Endothelial cell of umbilical vein (primary cell): Measurements from ENCODE around the gene TGFBR3. TPM values are rescaled to one million over a fixed set of nuclear protein-coding genes. Genes with fewer than 3 reads are reported as not detected.

Source experiments
- BruUV-seq: library from RNA; stranded (reverse); fragments of 400-500 nt; replicated peaks from 2 replicates; lab custom pipeline; 2021; lab: Mats Ljungman, UMichigan
- CTCF ChIA-PET: fragments of 300-600, 350-600 bp; sonication (Branson Sonifier 250); formaldehyde crosslinking; loops from one replicate; lab custom pipeline; 2021; ENCODE audit warnings: antibody characterized with exemption, inconsistent platforms; lab: Charles Lee
- POLR2A ChIA-PET: fragments of 300-600, 350-600 bp; sonication (Branson Sonifier 250); formaldehyde crosslinking; loops from one replicate; lab custom pipeline; 2021; ENCODE audit warnings: antibody characterized with exemption, inconsistent platforms; lab: Charles Lee
- DNase-seq: peaks from one replicate; pipeline ENCODE4 v3.0.0-alpha.2; 2011; ENCODE audit warnings: low read depth, low spot score
- FAIRE-seq: peaks from 2 replicates; lab custom pipeline; 2011; peaks lifted over from hg19 to GRCh38; lab: Jason Lieb, UNC
- H2AFZ ChIP-seq: 2 replicates; pipeline ENCODE4 v1.6.0; 2012; ENCODE audit warnings: low read depth, low read length, control low read depth, inconsistent platforms
- H3K27ac ChIP-seq: 2 replicates; pipeline ENCODE4 v1.5.1; 2011; ENCODE audit warnings: low read depth, mild to moderate bottlenecking, control low read depth, low read length, moderate library complexity; ENCODE audit not compliant: insufficient read depth
- H3K27me3 ChIP-seq, 2 experiments: 2 replicates each; pipeline versions ENCODE4 v1.6.0 to v1.6.1; 2011; ENCODE audit warnings: low read length in 2 of 2, mixed read lengths in 1 of 2; ENCODE audit not compliant: control insufficient read depth in 2 of 2, insufficient read depth in 2 of 2
- H3K36me3 ChIP-seq, 2 experiments: 2 replicates in 1 of 2; 3 replicates in 1 of 2; pipeline ENCODE4 v1.5.1; 2011; ENCODE audit warnings: low read length in 2 of 2, mild to moderate bottlenecking in 1 of 2, moderate library complexity in 1 of 2; ENCODE audit not compliant: control insufficient read depth in 2 of 2, insufficient read depth in 2 of 2; ENCODE audit errors: extremely low read depth in 1 of 2
- H3K4me1 ChIP-seq: 3 replicates; pipeline ENCODE4 v1.5.1; 2011; ENCODE audit warnings: mild to moderate bottlenecking, low read length; ENCODE audit not compliant: control insufficient read depth, insufficient read depth; ENCODE audit errors: extremely low read depth
- H3K4me2 ChIP-seq: 2 replicates; pipeline ENCODE4 v1.6.1; 2011; ENCODE audit warnings: low read length, control low read depth, mixed read lengths; ENCODE audit not compliant: insufficient read depth
- H3K4me3 ChIP-seq, 3 experiments: fragments of 200-600 bp in 1 of 3; sonication (generic), shearing (Covaris generic) in 1 of 3; replicated peaks in 1 of 3; 2 replicates each; pipeline ENCODE4 v1.5.1; 2011 to 2016; ENCODE audit warnings: control low read depth in 3 of 3, low read length in 3 of 3, mild to moderate bottlenecking in 2 of 3, inconsistent platforms in 1 of 3, low read depth in 1 of 3, moderate library complexity in 1 of 3; ENCODE audit not compliant: insufficient read depth in 1 of 3
- H3K79me2 ChIP-seq: 2 replicates; pipeline ENCODE4 v1.6.0; 2012; ENCODE audit warnings: low read length, inconsistent platforms; ENCODE audit not compliant: control insufficient read depth, insufficient read depth
- H3K9ac ChIP-seq: replicated peaks from 2 replicates; pipeline ENCODE3; 2011; ENCODE audit warnings: low read length, control low read depth; ENCODE audit not compliant: insufficient read depth; ENCODE audit errors: extremely low read depth
- H3K9me1 ChIP-seq: replicated peaks from 3 replicates; pipeline ENCODE4 v1.6.0; 2011; ENCODE audit warnings: mild to moderate bottlenecking, low read length; ENCODE audit not compliant: control insufficient read depth, insufficient read depth; ENCODE audit errors: extremely low read depth
- H3K9me3 ChIP-seq: replicated peaks from 2 replicates; pipeline ENCODE4 v1.5.1; 2012; ENCODE audit warnings: low read length, inconsistent platforms; ENCODE audit not compliant: control insufficient read depth, insufficient read depth
- H4K20me1 ChIP-seq: replicated peaks from 2 replicates; pipeline ENCODE3; 2011; ENCODE audit warnings: mild to moderate bottlenecking, low read length; ENCODE audit not compliant: control insufficient read depth, insufficient read depth; ENCODE audit errors: extremely low read depth
- CTCF ChIP-seq, 2 donors: IDR thresholded peaks; 1 replicate in 1 of 2; 2 replicates in 1 of 2; pipeline ENCODE4 v1.5.1; 2011; ENCODE audit warnings: low read length in 2 of 2, mild to moderate bottlenecking in 2 of 2, moderate library complexity in 2 of 2, control low read depth in 1 of 2, inconsistent platforms in 1 of 2, low read depth in 1 of 2; ENCODE audit not compliant: insufficient read depth in 1 of 2; ENCODE audit errors: extremely low read depth in 1 of 2
- EZH2 ChIP-seq: IDR thresholded peaks from 2 replicates; pipeline ENCODE4 v1.6.1; 2012; ENCODE audit warnings: borderline replicate concordance, low read depth, mild to moderate bottlenecking, moderate library complexity, low read length, inconsistent platforms; ENCODE audit not compliant: severe bottlenecking
- FOS ChIP-seq: IDR thresholded peaks from 2 replicates; pipeline ENCODE4 v1.6.1; 2011; ENCODE audit warnings: mild to moderate bottlenecking, low read length, moderate library complexity, borderline replicate concordance; ENCODE audit not compliant: insufficient read depth
- GATA2 ChIP-seq: IDR thresholded peaks from 2 replicates; pipeline ENCODE4 v1.7.0; 2011; ENCODE audit warnings: low read depth, mild to moderate bottlenecking, moderate library complexity, mixed read lengths, low read length; ENCODE audit not compliant: insufficient read length, insufficient read depth
- JUN ChIP-seq: IDR thresholded peaks from 2 replicates; pipeline ENCODE4 v1.6.1; 2011; ENCODE audit warnings: borderline replicate concordance, low read depth; ENCODE audit not compliant: insufficient read length, insufficient read depth
- MAX ChIP-seq: IDR thresholded peaks from 2 replicates; pipeline ENCODE4 v1.6.1; 2011; ENCODE audit not compliant: insufficient read depth, insufficient read length
- MYC ChIP-seq: IDR thresholded peaks from one replicate; pipeline ENCODE4 v1.6.1; 2011; ENCODE audit warnings: mild to moderate bottlenecking, low read depth, low read length
- POLR2A ChIP-seq: IDR thresholded peaks from 2 replicates; pipeline ENCODE4 v1.6.1; 2012; ENCODE audit warnings: low read depth, mild to moderate bottlenecking, control low read depth, low read length
- POLR2AphosphoS5 ChIP-seq: IDR thresholded peaks from 2 replicates; pipeline ENCODE4 v1.6.1; 2012; ENCODE audit warnings: low read depth, mild to moderate bottlenecking, control low read depth, low read length, moderate library complexity; ENCODE audit not compliant: insufficient read depth
- dilution Hi-C: fragments of 300-500 bp; cut with MboI; formaldehyde crosslinking; loops from one replicate; pipeline ENCODE4 v1.15.0; 2019; ENCODE audit warnings: low sequenced_read_pairs; ENCODE audit not compliant: extremely low pct_ligation_motif_present
- intact Hi-C: fragments of 100-400 bp; cut with micrococcal nuclease; formaldehyde crosslinking; loops from one replicate; pipeline ENCODE4 v1.10.0; 2022
- polyA plus RNA-seq, 4 experiments: library from polyadenylated mRNA; depleted of rRNA in 3 of 4; stranded (reverse) in 3 of 4; unstranded in 1 of 4; fragments of >200 nt; gene quantifications; 2 replicates each; pipeline versions ENCODE4 v1.2.1 to v1.2.3, GENCODE V29; 2011 to 2012; ENCODE audit warnings: missing spikeins in 1 of 4
- total RNA-seq: library from RNA; stranded (reverse); gene quantifications from 2 replicates; pipeline ENCODE4 v1.2.3, GENCODE V29; 2021

Gene TGFBR3
- total and polyA plus RNA-seq, 2 donors (not counting 3 experiments of a cell fraction or from before 2014, with no cell fraction given) = 8.0 to 13.4 TPM

GRCh38 chr1:91827087-91827458 lies 58.9 kb downstream of the TGFBR3 start:
- Histone ChIP-seq H3K9ac (no peak overlapping the region), H3K27ac (no peak overlapping the region), H3K27me3 (no peaks in the 10 kb centered on the region), H2AFZ (no peak overlapping the region), H3K4me3 (no peak overlapping the region), H3K9me1 (no peaks in the 10 kb centered on the region), H3K4me2 (no peak overlapping the region), H3K9me3 (no peaks in the 10 kb centered on the region), H3K4me1 (peaks cover 4% of the 10 kb centered on the region), H3K79me2 (no peaks in the 10 kb centered on the region), H3K36me3 (no peaks in the 10 kb centered on the region), H4K20me1 (no peaks in the 10 kb centered on the region)
- no peak for FAIRE-seq
- ChIA-PET CTCF (interaction anchor here (1.2 kb wide), 1 partner anchor 57 kb away, joined by 4 read pairs; no protein-coding TSS in a partner anchor), POLR2A (no interaction called here)
- BruUV-seq = no TSS peak
- no peak for DNase-seq
- intact Hi-C loops (no loop called here), dilution Hi-C loops (no loop called here)
- TF ChIP-seq MYC = no peak
- no peak for TF ChIP-seq JUN
- no peak for TF ChIP-seq EZH2
- TF ChIP-seq FOS = no peak
- TF ChIP-seq POLR2A = no peak
- TF ChIP-seq POLR2AphosphoS5 = no peak
- no peak for TF ChIP-seq CTCF (IDR thresholded peaks at IDR 0.05; ENCODE audit: extremely low read depth in 1 of 2, insufficient read depth in 1 of 2, low read depth in 1 of 2, low read length in 2 of 2)
- TF ChIP-seq MAX = no peak
- TF ChIP-seq GATA2 = no peak
